Fibroblast of the conjunctiva (primary cell): Measurements from ENCODE around the gene CX3CR1.

Source experiments
- DNase-seq: peaks from one replicate; pipeline ENCODE4 v3.0.0-alpha.2; 2010; ENCODE audit warnings: low read depth

CX3CR1 gene

DNA sequence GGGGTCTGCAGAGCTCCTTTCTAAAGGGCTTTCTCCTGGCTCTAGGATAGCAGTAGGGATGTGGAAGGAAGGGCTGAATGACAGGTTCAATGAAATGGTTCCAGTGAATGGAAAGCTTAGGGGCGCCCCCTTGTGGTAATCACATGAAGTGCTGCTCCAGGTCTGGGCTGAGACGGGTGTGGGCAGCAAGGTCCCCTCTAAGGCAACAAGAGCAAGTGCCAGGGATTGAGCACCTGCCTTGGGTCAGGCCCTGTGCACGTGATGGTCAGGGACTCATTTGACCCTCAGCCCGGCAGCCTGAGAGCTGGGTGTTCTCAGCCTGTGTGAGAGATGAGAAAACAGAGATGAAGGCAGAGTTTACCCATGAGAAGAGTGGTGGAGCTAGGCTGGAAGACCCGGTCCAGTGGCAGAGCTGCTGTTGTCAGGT is 12.1 kb upstream of the CX3CR1 start:
- no peak for DNase-seq

DNA sequence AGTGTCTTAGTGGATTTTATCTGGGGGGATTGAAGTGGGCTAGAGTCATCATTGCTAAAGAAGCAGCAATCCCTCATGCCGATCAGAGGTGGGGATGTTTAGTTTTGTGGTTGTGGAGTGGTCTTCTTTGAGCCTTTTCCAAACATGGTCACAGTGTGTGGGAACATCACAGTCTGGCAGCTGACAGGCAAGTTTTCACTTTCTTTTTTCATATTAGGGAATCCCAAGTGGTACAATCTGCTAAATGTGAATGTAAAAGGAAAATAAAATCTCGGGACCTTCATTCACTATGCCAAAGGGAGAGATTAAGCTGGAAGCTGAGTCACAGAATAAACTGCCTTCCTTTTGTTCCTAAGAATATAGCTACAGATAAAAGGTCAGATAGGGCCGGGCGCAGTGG is 10.4 kb upstream of the CX3CR1 start:
- no peak for DNase-seq

DNA sequence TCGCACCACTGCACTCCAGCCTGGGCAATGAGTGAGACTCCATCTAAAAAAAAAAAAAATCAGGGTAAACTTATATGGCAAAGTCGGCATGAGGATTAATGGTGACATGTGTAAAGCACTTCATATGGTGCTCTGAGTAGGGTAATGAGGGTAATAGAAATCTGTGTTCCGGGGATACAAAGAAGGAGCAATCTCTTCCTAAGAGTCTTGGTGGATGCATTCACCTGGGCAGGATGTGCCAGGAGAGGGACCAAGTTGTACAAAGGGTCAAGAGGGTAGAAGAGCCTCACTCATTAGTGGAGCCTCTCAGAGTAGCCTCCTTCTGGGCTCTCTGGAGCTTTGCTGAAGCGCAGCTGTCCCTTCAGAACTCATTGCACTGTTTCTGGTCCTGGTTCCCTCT is 9.3 kb upstream of the CX3CR1 start:
- no peak for DNase-seq

DNA sequence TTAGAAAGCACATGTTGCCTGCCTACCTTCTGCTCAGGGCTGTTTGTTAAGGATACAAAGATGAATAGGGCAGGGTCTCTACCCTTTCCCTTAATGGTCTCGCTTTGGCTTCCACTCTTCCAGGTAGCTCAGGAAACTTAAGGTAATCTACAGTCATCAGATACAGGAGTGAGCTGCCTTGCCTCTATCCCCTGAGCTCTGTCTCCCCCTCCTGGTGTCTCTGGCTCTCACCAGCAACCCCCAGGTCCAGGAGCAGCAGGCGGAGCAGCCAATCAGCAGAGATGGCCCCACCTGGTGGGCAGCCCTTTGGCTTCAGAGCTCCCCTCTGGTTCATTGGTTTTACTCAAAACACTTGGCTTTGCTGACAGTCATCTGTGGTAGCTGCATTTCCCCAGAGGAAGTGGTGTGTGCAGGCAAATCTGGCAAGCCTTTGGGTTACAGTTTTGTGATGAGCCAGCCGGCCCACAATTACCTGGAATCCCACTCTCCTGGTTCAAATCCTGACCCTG is 8.5 kb upstream of the CX3CR1 start:
- DNase-seq = peak; percentile 42

DNA sequence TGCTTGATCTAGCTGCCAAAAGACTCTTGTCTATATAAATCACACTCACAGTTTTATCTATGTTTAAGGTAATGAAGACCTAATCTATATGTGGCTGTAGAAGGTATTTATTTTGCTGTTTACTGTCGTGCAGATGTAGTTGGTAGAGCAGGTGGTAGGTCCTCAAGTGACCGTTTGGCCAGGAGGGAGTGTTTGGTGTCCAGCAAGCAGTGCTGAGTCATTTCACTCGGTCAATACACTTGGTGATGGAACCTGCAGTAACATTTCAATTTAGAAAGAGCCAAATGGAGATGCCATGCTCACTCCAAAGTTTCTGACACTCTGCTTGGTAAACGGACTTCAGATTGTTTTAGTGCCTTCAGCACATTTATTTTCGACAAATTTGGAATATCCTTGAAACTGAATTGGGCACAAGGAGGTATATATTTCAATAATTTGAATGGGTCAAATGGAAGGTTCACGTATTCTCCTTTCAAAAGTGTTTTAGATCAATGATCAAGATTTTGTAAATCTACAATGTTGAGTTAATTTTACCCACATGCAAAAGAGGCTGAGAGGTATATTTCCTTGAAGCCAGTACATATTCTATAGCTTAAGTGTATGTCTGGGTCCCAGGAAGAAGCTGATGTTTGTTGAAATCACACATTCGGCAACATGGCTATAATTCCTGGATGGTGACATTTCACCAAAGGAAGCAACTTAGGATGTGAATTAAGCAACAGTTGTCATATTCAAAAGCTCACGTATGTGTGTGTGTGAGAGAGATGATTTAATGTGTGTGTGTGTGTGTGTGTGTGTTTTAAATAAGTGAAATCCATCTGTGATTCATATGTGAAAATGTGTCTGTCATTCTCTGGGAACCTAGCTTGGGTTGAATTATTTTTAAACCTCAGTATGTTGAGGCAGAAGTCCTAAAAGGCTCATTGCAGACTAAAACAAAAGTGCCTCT is 7.7 kb upstream of the CX3CR1 start:
- DNase-seq = no peak

DNA sequence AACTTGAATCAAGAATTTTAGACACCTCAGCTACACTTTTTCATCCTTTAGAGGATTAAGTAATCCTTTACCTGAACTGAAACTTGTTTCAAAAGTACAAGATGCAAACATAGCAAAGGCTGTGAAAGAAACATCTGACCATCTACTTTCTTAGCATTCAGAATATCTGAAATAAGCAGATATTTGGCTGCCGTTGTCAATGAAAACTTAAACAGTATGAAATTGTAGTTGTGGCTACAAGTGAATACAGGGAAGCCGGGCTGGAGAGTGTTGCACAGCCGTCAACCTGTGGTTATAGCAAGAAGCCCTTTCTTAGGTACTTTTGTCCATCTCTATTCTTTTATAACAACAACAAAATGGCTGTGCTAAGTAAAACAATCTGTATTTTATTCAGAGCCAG is 6.9 kb upstream of the CX3CR1 start:
- DNase-seq = no peak

DNA sequence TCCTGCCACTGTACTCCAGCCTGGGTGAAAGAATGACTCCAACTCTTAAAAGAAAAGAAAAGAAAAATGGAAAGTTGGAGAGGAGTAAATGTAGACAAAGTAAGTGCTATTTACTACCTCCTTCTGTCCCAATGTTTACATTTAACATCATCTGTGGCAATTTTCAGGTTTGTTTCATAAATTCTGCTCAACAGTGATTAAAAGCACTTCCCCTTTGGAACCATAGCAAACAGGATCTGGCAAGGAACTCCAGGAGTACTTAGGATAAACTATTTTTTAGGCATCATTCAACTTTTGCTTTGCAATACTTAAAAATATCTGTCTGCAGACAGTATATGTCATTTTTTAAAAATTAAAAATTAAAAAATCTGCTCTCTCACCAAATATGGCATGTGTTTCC is 5.5 kb upstream of the CX3CR1 start:
- DNase-seq = no peak

DNA sequence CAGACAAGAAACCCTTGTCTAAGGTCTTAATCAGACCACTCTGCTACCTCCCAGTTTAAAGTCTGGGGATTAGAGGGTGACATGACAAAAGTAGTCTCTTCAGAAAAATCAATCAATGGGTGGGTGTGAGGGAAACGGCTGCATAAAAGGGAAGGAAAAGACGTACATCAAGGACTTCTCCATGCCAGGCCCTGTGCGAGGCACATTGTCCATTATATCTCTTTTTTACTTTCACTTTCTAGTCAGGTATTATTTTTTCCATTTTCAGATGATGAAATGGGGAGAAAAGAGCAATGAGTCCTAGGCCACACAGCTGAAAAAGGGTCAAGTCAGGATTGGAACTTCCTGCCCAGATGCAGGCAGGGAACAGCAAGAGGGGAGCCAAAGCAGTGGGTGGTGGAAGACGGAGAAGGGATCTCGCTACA is 4.6 kb upstream of the CX3CR1 start:
- DNase-seq = no peak

DNA sequence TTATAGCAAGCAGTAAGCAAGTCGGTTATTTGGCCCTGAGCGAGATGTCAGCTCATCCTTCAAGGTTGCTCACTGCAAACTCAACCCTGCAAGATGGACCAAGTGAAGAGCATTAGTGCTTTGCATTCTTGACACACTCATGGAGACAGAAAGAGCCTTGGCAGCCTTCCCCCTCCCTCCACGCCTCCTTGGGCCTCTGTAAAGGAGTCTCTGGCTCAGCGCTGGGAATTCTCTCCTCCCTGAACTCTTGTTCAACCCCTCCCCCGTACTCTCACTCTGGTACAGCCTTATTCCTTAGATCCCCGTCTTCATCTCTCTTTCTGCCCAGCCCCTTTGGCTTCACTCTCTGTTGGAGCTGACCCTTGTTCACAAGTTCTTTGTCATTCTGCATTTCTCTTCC is 2.2 kb upstream of the CX3CR1 start:
- DNase-seq = no peak

DNA sequence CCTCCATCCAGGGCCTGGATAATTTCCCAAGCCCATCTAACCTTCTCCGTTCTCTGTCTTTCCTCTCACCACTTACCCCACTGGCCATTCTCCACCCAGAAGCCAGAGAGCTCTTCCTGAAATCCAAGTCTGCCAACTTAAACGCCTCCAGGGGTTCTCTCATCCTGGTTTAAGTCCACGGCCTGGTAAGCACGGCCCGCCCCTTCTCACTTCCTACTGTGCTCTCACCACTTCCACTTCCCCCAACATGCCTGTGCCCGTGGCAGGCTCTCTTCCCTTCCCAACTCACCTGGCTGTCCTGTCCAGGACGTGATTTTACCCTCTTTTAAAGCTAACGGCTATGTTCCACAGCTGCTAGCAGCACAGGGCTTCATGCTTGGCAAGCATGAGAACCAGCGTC is 1.7 kb upstream of the CX3CR1 start:
- DNase-seq = no peak

DNA sequence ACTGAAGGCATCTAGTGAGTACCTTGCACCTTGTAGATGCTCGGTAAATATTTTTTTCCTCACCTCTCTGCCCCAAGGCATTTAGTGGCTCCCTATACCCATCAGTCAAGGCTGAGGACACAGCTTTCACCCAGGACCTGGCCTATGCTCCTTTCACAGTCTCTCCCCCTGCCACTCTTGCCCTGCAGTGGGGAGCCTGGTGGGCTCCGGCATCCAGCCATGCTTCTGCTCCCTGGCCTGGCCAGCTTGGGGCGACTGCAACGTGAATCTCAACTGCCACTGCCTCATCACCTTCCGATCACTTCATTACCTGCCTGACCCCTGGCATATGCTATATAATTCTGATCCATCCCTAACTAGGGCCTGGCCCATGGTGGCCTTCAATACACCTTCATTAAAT is 735 bp upstream of the CX3CR1 start:
- no peak for DNase-seq

DNA sequence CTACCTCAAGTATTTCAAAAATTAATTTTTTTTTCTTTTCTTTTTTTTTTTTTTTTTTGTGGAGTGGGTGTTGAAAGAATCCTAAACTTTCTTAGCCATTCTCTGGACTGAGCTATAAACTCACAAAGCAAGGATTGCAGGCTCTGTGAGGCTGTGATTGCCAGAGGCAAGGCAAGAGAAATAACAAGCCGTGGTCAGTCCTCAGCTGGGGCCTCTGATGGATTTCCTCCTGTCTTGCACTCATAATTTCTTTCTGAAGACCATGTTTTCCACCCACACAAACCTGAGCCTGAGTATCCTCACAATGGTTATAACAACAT is 1.3 kb downstream of the CX3CR1 start:
- no peak for DNase-seq

DNA sequence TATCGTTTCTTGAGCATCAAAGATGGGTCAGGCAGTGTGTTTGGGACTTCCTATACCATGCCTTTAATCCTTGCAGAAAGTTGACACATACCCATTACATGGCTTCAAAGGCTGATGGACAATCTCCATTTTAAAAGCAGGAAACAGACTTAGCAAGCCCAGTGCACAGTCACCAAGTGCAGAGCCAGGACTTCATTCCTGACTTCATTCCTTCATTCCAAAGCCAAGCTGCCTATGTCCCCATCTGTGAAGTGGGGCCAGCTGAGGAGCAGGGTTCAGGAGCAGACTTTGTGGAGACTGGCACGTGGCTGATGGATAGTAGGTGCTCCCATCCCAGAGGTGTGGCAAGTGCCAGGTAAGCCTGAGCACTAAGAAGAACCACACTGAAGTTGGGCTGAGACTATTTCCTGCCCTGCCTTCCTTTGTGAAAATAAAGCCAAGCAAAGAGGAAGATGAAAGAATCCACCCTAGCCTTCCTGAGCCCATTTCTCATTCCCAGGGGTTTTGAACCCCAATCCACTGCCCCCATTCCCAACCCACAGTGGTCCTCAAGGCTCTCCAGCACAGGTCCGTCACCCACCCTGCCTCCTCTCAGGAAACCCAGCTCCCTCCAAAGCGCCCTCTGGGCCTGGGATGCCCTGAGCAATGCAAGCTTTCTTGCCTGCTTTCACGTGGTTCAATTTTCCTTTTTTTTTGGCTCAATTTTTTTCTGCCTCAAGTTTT is 1.8 kb downstream of the CX3CR1 start:
- DNase-seq = no peak

DNA sequence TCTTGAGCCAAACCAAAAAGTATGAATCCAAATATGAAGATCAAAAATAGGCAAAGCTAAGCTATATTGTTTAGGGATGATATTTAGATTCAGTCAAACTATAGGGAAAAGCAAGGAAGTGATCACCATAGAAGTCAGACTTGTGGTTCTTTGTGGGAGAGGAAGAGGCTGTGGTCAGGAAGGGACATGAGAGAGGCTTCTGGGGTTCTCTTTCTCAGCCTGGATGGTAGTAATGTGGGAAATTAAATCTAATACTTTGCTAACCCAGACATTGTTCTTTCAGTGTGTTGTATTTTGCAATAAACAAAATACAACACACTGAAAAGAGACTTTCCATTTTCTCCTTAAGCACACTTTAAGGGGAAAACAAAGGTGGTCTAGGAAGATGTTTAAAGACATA is 3.1 kb downstream of the CX3CR1 start:
- DNase-seq = no peak

DNA sequence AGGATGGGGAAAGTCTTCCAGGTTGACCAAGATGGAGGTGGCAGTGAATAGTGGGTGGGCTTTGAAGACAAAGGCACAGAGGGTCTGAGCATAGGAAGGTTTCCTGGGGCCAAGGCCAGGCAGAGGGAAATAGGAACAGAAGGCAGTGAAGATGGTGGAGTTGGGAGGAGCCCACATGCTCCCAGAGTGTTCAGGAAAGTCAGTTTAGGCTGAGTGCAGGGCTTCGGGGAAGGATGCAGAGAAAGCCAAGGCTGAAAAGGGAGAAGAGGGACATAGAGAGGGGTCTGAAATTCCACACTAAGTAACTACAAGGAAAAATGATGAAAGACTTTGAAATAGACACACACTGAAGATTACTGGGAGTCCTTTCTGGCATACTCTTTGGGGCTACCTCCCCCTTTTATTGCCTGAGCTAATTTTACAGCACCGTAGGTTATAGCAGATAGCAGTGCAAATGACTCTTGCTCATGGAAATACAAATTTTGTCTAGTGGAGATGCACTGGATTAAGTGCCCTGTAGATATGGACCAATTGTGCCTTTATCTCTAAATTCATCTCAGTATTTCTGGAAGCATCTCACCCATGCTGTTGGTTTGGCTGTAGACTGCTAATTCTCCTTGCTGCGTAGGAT is 3.8 kb downstream of the CX3CR1 start:
- DNase-seq = no peak

DNA sequence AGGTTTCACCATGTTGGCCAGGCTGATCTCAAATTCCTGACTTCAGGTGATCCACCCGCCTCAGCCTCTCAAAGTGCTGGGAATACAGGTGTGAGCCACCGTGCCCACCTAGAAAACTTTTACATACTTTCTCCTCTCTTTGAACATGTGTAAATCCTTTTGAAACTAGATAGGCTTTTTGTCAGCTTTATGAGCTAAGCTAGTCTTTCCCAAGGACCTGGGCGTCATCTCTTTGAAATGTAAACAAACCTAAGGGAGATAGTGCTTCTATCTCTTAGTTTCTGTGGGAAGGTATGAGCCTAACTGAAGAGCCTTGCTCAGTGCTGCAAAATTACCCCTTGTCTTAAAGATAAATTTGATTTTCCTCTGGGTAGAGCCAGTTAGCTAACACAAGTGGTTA is 4.8 kb downstream of the CX3CR1 start:
- no peak for DNase-seq

DNA sequence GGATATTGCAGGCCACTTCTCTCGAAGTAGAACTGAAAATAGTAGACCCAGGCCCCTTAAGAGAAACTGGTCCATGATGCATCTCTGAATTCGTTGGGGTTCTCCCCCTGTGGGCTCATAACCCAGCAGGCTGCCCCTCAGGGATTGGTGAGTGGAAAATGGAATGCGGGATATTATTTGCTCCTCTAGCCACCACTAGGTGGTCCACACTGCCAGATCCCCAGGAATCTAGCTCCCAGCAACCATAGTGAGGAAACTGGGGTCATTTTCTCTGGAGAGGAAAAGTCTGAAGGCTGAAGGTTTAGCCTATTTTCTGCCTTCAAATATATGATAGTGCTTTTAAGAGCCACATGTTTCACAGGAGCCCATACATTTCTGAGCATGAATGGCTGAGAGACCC is 6.7 kb downstream of the CX3CR1 start:
- no peak for DNase-seq

DNA sequence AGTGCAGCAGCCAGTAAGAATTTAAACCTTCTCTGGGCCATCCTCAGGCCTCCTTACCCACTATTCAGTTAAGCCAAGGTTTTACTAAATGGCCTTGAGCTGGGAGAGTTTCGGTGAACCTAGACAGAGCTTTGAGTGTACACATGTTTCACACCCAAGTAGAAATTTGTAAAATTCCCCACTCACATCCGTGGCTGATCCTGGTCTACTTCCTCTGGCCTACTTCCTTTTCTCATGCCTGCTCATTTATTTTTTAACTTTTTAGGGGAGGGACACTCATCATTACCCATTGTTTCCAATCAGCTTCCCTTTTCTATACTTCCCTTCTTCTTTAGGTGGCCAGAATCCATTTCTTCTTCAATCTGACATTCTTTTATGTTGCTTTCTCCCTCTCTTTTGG is 7.6 kb downstream of the CX3CR1 start:
- no peak for DNase-seq

DNA sequence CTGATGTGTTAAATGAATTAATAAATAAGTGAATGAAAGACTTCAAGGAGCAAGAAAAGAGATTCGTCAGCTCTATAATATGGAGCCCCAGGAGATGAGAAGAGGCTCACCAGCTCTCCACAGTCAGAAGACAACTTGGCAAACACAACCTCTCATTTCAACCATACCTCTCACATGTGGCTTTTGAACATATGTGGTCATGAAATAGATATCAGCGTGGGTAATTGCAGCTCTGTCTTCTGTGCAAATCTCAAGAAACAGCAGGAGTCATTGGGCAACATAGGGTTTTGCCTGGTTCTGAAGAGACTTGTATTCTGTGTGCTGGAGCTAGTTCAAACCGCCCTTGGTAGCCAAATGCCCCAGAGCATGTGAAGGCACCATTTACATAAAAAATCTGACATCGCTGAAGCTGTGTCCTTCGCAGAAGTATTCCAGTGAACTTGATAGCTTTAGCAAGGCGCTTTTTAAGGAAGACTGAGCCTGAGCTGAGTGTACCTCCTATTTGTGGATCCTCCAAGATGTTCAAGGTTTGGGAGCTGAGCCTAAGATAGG is 8.4 kb downstream of the CX3CR1 start:
- DNase-seq = no peak

DNA sequence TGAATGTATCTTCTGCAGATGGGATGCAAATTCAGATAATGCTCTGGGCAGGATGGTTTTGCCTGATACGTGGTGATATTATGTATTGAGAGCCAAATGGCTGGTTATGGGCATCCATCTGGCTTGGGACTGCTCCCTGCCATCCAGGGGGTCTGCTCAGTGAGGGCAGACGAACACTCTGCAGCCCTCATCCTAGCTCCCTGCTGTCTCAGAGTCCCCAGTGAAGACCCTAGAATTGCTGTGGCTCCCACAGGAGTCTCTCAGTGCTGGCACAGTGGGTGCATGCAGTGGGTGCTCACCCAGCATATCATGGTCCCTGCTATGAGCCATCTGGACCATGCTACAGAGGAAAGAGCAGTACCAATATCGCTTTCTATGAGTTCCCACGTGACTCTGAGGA is 10.3 kb downstream of the CX3CR1 start:
- no peak for DNase-seq

DNA sequence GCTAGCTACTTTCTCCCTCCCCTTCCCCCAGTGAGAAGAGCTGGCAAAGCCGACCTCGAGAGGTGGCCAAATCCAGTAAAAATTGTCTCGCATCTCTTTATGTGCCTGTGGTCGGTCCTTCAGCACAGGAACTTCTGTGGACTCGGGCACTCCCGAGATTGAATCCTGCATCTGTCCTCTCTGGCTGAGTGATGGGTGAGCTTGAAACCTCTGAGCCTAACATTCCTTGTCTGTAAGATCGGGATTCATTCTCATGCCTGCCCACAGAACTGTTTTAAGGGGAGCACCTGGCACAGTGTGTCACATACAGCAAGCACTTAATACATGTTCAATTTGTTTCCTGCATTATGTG is 11.3 kb downstream of the CX3CR1 start:
- DNase-seq = no peak

DNA sequence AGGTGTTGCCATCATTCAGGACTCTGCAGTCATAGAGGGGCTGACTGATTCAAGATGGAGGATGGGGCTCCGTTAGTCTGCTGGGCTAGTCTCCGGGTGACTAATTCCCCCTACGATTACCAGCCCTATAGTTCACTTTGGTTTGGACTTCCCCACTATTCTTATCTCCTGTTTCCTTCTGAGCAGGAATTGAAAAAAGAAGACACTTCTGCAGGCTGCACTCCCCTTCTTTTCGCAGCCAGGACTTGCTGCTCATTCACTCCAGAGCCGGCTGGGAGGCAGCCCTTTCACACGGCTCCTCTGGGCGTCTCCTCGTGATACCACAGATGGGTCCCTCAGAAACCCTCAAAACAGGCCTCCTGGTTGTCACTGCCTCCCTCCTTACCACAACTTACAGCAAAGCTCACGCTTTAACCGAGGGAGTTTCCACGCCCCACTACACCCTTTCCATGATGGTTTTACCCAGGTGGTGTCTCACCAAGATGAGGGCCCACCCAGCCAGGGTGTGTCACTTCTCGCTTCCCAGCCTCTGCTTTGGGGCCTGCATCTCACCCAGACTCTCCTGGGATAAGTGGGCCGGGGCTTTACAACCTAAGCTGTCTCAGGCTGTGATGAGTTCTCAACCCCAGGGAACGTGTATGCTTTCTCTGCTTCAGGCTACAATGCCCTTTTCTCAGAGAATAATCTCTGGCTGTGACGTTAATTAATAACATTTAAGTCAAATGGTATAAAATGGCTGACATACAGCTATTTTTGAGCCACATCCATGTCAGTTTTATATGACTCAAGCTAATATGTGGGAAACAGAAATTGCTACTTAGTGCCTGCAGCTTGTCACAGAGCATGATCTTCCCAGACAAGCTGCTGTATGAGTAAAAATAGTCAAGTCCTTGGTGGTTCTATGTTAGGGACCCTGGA is 11.9 kb downstream of the CX3CR1 start:
- DNase-seq = no peak
